ENCODE results near the gene POU2AF3. TPM values are rescaled to one million over a fixed set of nuclear protein-coding genes. Genes with fewer than 3 reads are reported as not detected.
"Not testable (repeated sequence)": the region's sequence is repeated elsewhere in the genome, so short reads cannot be mapped to it uniquely, and the experiment has no call there.

The POU2AF3 gene
- total RNA-seq, 2 experiments from 2014 or later: not detected

DNA sequence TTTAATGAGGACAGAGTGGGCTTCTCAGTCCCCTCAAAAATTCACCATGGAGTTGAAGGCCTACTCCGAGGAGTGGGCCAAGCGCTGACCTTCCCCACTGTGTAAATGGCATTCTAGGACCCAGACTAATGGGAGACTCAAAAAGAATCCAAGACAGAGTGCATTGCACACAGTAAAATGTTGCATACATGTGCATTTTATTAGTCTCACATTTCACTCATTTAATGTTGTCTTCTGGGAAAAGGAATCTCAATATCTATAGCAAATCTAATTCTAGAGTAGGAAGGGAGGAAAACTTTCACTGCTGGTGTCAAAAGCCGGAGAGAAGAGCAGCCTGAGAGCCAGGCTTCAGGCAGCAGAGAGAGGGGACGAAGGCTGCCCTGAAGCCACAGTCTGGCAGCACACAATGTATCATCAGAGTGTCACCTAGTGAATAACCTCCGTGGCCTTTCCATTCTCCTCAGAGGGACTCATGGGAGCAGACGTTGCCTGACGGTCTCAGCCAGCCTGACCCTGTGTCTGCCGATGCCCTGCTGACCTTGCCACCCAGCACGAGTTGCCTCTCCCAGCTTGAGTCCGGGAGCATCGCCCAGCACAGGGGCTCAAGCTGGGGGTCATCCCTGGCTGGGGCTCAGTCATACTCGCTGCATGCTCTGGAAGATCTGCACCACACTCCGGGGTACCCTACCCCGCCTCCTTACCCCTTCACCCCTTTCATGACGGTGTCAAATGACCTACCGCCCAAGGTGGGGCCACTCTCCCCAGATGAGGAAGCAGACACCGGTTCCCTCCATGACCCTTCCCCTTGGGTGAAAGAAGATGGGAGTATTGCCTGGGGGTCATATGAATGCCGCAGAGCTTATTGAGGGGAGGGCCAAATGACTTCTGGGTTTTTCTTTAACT, 12.9 kb upstream of the POU2AF3 start:
- no peaks in the 10 kb centered on the region for H3K9me3 Mint-ChIP-seq
- no peak for DNase-seq
- no peak overlapping the region for H3K27ac Mint-ChIP-seq
- no peaks in the 10 kb centered on the region for H3K36me3 Mint-ChIP-seq
- H3K4me3 Mint-ChIP-seq: no peak overlapping the region
- no peaks in the 10 kb centered on the region for H3K4me1 Mint-ChIP-seq
- H3K27me3 Mint-ChIP-seq: no peaks in the 10 kb centered on the region

GRCh38 chr11:111291764-111292163, 6.6 kb upstream of the POU2AF3 start:
- H3K4me1 Mint-ChIP-seq: no peaks in the 10 kb centered on the region
- no peak for DNase-seq
- H3K27me3 Mint-ChIP-seq: no peaks in the 10 kb centered on the region
- no peak overlapping the region for H3K4me3 Mint-ChIP-seq
- H3K9me3 Mint-ChIP-seq: no peaks in the 10 kb centered on the region
- no peak overlapping the region for H3K27ac Mint-ChIP-seq
- H3K36me3 Mint-ChIP-seq: no peaks in the 10 kb centered on the region

DNA sequence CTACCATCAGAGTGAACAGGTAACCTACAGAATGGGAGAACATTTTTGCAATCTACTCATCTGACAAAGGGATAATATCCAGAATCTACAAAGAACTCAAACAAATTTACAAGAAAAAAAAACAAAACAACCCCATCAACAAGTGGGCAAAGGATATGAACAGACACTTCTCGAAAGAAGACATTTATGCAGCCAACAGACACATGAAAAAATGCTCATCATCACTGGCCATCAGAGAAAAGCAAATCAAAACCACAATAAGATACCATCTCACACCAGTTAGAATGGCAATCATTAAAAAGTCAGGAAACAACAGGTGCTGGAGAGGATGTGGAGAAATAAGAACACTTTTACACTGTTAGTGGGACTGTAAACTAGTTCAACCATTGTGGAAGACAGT, 5.9 kb upstream of the POU2AF3 start:
- not testable (repeated sequence) for DNase-seq, H3K9me3 Mint-ChIP-seq, H3K4me3 Mint-ChIP-seq, H3K27me3 Mint-ChIP-seq, H3K4me1 Mint-ChIP-seq, H3K36me3 Mint-ChIP-seq, H3K27ac Mint-ChIP-seq

GRCh38 chr11:111296196-111296595, 2.1 kb upstream of the POU2AF3 start:
- H3K27ac Mint-ChIP-seq: no peak overlapping the region

GRCh38 chr11:111297696-111298095, 650 bp upstream of the POU2AF3 start:
- no peaks in the 10 kb centered on the region for H3K36me3 Mint-ChIP-seq
- H3K4me3 Mint-ChIP-seq: no peak overlapping the region
- H3K4me1 Mint-ChIP-seq: no peaks in the 10 kb centered on the region
- no peak for DNase-seq
- no peaks in the 10 kb centered on the region for H3K9me3 Mint-ChIP-seq
- no peak overlapping the region for H3K27ac Mint-ChIP-seq
- H3K27me3 Mint-ChIP-seq: peaks cover 45% of the 10 kb centered on the region

More at GRCh38 chr11:111296196-111296595, 2.1 kb upstream of the POU2AF3 start:
- Mint-ChIP-seq H3K4me1 (no peaks in the 10 kb centered on the region), H3K9me3 (no peaks in the 10 kb centered on the region), H3K36me3 (no peaks in the 10 kb centered on the region), H3K4me3 (no peak overlapping the region), H3K27me3 (peaks cover 33% of the 10 kb centered on the region)
- no peak for DNase-seq

GRCh38 chr11:111299101-111300026, 1.0 kb downstream of the POU2AF3 start:
- no peak overlapping the region for H3K27ac Mint-ChIP-seq
- no peaks in the 10 kb centered on the region for H3K9me3 Mint-ChIP-seq
- H3K27me3 Mint-ChIP-seq: peaks cover 48% of the 10 kb centered on the region
- no peaks in the 10 kb centered on the region for H3K36me3 Mint-ChIP-seq
- DNase-seq: no peak
- no peaks in the 10 kb centered on the region for H3K4me1 Mint-ChIP-seq
- no peak overlapping the region for H3K4me3 Mint-ChIP-seq

DNA sequence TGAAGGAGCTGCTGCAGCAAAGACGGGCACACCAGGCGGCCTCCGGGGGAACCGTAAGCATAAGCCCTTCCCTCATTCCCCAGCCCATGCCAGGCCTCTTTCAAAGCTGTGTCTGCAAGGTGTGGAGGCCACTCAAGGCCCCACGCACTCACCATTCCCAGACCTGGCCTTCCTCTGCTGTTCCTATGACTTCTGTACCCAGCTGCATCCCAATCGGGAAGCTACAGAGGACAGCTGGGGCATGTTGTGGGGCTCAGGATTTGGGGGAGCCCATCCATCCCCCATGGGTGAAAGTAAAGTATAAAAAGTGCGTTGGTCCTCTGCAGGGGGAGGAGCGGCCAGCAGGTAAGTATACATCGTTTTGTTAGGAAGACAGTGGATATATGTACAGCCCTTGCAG, 2.2 kb downstream of the POU2AF3 start:
- Mint-ChIP-seq H3K4me3 (no peak overlapping the region), H3K27me3 (peaks cover 56% of the 10 kb centered on the region), H3K36me3 (no peaks in the 10 kb centered on the region)

DNA sequence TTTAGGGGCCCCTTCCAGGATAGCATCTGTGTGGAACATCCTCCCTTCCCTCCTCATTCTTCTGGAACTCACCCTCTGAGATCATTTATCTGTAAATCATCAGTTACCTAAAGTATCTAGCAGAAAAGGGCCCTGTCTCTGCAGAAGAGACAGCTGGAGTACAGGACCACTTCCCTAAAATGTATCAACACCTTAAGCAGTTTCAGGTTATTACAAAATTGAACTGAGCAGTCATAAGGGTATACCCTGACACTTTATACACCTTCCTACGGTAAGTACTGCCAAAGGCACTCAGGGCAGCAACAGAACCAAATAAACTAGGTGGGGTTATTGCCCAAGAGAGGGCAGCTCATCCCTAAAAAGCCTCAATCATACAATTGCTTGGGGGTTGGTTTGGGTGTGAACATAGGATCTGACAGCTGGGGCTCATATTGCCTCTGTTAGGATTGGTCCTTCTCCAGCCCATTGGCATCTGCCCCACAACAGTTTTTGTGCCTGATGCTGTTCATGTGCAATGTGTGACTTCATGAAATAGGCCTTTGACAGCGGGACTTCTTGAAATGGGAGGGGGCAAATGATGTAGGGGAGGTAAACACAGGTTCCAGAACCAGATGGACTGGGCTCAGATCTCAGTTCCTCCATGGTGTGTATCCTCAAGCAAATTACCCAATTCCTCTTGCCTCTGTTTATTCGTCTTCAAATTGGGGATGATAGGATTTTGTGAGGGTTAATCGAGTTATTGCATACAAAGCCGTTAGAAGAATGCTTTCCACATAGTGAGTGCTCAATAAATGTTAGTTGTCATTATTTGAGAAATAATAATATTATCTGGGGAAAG, 2.9 kb downstream of the POU2AF3 start:
- no peak overlapping the region for H3K4me3 Mint-ChIP-seq
- H3K9me3 Mint-ChIP-seq: no peaks in the 10 kb centered on the region
- no peak overlapping the region for H3K27ac Mint-ChIP-seq
- H3K27me3 Mint-ChIP-seq: peaks cover 63% of the 10 kb centered on the region
- no peaks in the 10 kb centered on the region for H3K36me3 Mint-ChIP-seq
- no peaks in the 10 kb centered on the region for H3K4me1 Mint-ChIP-seq
- DNase-seq: no peak

More for the DNA sequence above, 2.2 kb downstream of the POU2AF3 start:
- no peak for DNase-seq
- H3K9me3 Mint-ChIP-seq: no peaks in the 10 kb centered on the region
- H3K4me1 Mint-ChIP-seq: no peaks in the 10 kb centered on the region
- H3K27ac Mint-ChIP-seq: no peak overlapping the region

DNA sequence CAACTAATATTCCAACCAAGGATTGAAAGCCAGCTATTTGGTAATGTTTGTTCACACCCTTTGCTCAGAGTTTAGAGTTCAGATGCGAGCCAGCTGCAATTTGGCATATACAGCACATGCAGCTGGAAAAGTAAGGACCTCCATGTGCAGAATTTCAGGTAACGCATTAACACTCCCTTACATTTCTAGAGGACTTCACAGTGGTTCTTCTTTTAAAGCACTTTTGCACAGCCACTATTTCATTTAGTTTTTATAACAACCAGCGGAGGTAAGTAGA, 3.4 kb downstream of the POU2AF3 start:
- Mint-ChIP-seq H3K27ac (no peak overlapping the region), H3K4me3 (no peak overlapping the region), H3K9me3 (no peaks in the 10 kb centered on the region), H3K27me3 (peaks cover 66% of the 10 kb centered on the region), H3K36me3 (no peaks in the 10 kb centered on the region), H3K4me1 (no peaks in the 10 kb centered on the region)
- DNase-seq: no peak

- DNase-seq: no peak
- H3K27ac Mint-ChIP-seq: no peak overlapping the region
- H3K9me3 Mint-ChIP-seq: no peaks in the 10 kb centered on the region
- H3K4me3 Mint-ChIP-seq: no peak overlapping the region
- H3K4me1 Mint-ChIP-seq: no peaks in the 10 kb centered on the region
- no peaks in the 10 kb centered on the region for H3K36me3 Mint-ChIP-seq
- peaks cover 64% of the 10 kb centered on the region for H3K27me3 Mint-ChIP-seq
Measured at GRCh38 chr11:111302298-111302697, 4.0 kb downstream of the POU2AF3 start.

DNA sequence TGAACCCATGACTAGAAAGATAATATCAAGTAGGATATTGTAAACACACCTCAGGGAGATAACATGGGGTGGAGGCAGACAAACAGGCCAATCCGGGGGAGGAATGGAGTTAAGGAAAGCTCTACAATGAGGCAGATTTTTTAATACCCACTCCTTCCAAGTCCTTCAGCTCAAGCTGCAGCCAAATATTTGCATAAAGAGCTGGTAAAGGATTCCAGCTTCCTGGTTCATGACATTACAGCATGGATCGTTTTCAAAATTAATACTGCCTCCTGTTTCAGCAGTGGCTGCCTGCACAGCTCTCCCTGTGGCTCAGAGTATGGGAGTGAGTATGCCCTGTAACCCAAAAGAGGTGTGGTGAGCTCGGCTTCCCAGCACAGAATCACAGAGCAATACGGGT, 5.1 kb downstream of the POU2AF3 start:
- H3K9me3 Mint-ChIP-seq: no peaks in the 10 kb centered on the region
- H3K36me3 Mint-ChIP-seq: no peaks in the 10 kb centered on the region
- H3K4me1 Mint-ChIP-seq: no peaks in the 10 kb centered on the region
- H3K27ac Mint-ChIP-seq: no peak overlapping the region
- no peak overlapping the region for H3K4me3 Mint-ChIP-seq
- DNase-seq: no peak
- peaks cover 52% of the 10 kb centered on the region for H3K27me3 Mint-ChIP-seq

GRCh38 chr11:111305162-111305802, 6.9 kb downstream of the POU2AF3 start:
- H3K4me1 Mint-ChIP-seq: no peaks in the 10 kb centered on the region
- peaks cover 42% of the 10 kb centered on the region for H3K27me3 Mint-ChIP-seq
- H3K4me3 Mint-ChIP-seq: no peak overlapping the region
- no peak for DNase-seq
- H3K36me3 Mint-ChIP-seq: no peaks in the 10 kb centered on the region
- H3K9me3 Mint-ChIP-seq: no peaks in the 10 kb centered on the region
- H3K27ac Mint-ChIP-seq: no peak overlapping the region

GRCh38 chr11:111305876-111306275, 7.5 kb downstream of the POU2AF3 start:
- no peak for DNase-seq
- no peaks in the 10 kb centered on the region for H3K36me3 Mint-ChIP-seq
- no peaks in the 10 kb centered on the region for H3K4me1 Mint-ChIP-seq
- H3K4me3 Mint-ChIP-seq: no peak overlapping the region
- H3K9me3 Mint-ChIP-seq: no peaks in the 10 kb centered on the region
- H3K27me3 Mint-ChIP-seq: peaks cover 36% of the 10 kb centered on the region
- H3K27ac Mint-ChIP-seq: no peak overlapping the region

- H3K36me3 Mint-ChIP-seq: no peaks in the 10 kb centered on the region
- H3K4me3 Mint-ChIP-seq: no peak overlapping the region
- peaks cover 32% of the 10 kb centered on the region for H3K27me3 Mint-ChIP-seq
- H3K27ac Mint-ChIP-seq: no peak overlapping the region
- DNase-seq: no peak
- H3K9me3 Mint-ChIP-seq: no peaks in the 10 kb centered on the region
- no peaks in the 10 kb centered on the region for H3K4me1 Mint-ChIP-seq
Measured at GRCh38 chr11:111306321-111306720, 8.0 kb downstream of the POU2AF3 start.

Measured in activated naive CD8-positive, alpha-beta T cell treated with anti-CD3 and anti-CD28 coated beads for 36 hours (primary cell).